SIG-M5 (cell line): Measurements from ENCODE around the gene IRF8.
A peak's percentile ranks its signal among the peaks of the same experiment; 100 is the strongest.

Experiments
- DNase-seq: peaks from one replicate; lab custom pipeline; 2025; lab: John Stamatoyannopoulos, UW

IRF8 gene

GRCh38 chr16:85913688-85914422, 14.9 kb downstream of the IRF8 start:
- no peak for DNase-seq

GRCh38 chr16:85914423-85914794, 15.4 kb downstream of the IRF8 start:
- no peak for DNase-seq

- DNase-seq = no peak
These were observed 16.3 kb downstream of the IRF8 start for GRCh38 chr16:85915125-85915845.

- DNase-seq = no peak
These were observed 17.4 kb downstream of the IRF8 start for GRCh38 chr16:85916141-85916890.

- no peak for DNase-seq
These were observed 18.1 kb downstream of the IRF8 start for GRCh38 chr16:85917012-85917411.

GRCh38 chr16:85917959-85918358, 19.0 kb downstream of the IRF8 start:
- DNase-seq = no peak

GRCh38 chr16:85918436-85918835, 19.5 kb downstream of the IRF8 start:
- DNase-seq = no peak

- DNase-seq = no peak
These were observed 20.6 kb downstream of the IRF8 start for GRCh38 chr16:85919271-85920267.

- no peak for DNase-seq
These were observed 22.1 kb downstream of the IRF8 start for GRCh38 chr16:85921026-85921425.

GRCh38 chr16:85923153-85924021, 24.4 kb downstream of the IRF8 start:
- no peak for DNase-seq

- no peak for DNase-seq
These were observed 25.7 kb downstream of the IRF8 start for GRCh38 chr16:85924675-85925074.

- no peak for DNase-seq
These were observed 27.4 kb downstream of the IRF8 start for GRCh38 chr16:85926370-85926769.

GRCh38 chr16:85927371-85927770, 28.4 kb downstream of the IRF8 start:
- DNase-seq = no peak

GRCh38 chr16:85927959-85928358, 29.0 kb downstream of the IRF8 start:
- DNase-seq = no peak

- DNase-seq = peak; percentile 95
These were observed 29.4 kb downstream of the IRF8 start for GRCh38 chr16:85928401-85928820.

- DNase-seq = no peak
These were observed 30.3 kb downstream of the IRF8 start for GRCh38 chr16:85929259-85929721.

GRCh38 chr16:85930301-85930700, 31.3 kb downstream of the IRF8 start:
- DNase-seq = no peak

GRCh38 chr16:85931596-85932402, 32.8 kb downstream of the IRF8 start:
- no peak for DNase-seq

- DNase-seq = no peak
These were observed 35.2 kb downstream of the IRF8 start for GRCh38 chr16:85934210-85934609.
